ENCODE data around the gene COMT. TPM values are rescaled to one million over a fixed set of nuclear protein-coding genes. Genes with fewer than 3 reads are reported as not detected.

COMT gene
- total RNA-seq, 1 donor from 2014 or later = 186 TPM

- DNase-seq (ENCODE audit: low spot score) = no peak
- Mint-ChIP-seq H3K4me1 (ENCODE audit: low read depth) (peaks cover 7% of the 10 kb centered on the region), H3K36me3 (ENCODE audit: low read depth) (peaks cover 4% of the 10 kb centered on the region), H3K9me3 (ENCODE audit: low read depth) (no peaks in the 10 kb centered on the region), H3K27me3 (ENCODE audit: low read depth) (no peaks in the 10 kb centered on the region), H3K27ac (ENCODE audit: unreplicated experiment) (no peak overlapping the region), H3K4me3 (ENCODE audit: unreplicated experiment) (no peak overlapping the region)
- no peak for TF ChIP-seq CTCF (IDR thresholded peaks at IDR 0.05)
Observed at GRCh38 chr22:19974268-19974861, 32.8 kb downstream of the COMT start.

- Mint-ChIP-seq H3K27me3 (ENCODE audit: low read depth) (no peaks in the 10 kb centered on the region), H3K4me1 (ENCODE audit: low read depth) (peaks cover 7% of the 10 kb centered on the region), H3K4me3 (ENCODE audit: unreplicated experiment) (no peak overlapping the region), H3K27ac (ENCODE audit: unreplicated experiment) (no peak overlapping the region), H3K36me3 (ENCODE audit: low read depth) (peaks cover 4% of the 10 kb centered on the region), H3K9me3 (ENCODE audit: low read depth) (no peaks in the 10 kb centered on the region)
- TF ChIP-seq CTCF (IDR thresholded peaks at IDR 0.05) = no peak
- no peak for DNase-seq (ENCODE audit: low spot score)
Observed at GRCh38 chr22:19974935-19975706, 33.5 kb downstream of the COMT start.

GRCh38 chr22:19975707-19976035 lies 34.1 kb downstream of the COMT start:
- no peak for DNase-seq (ENCODE audit: low spot score)
- TF ChIP-seq CTCF (IDR thresholded peaks at IDR 0.05) = no peak
- H3K36me3 Mint-ChIP-seq (ENCODE audit: low read depth) = peaks cover 6% of the 10 kb centered on the region
- no peak overlapping the region for H3K4me3 Mint-ChIP-seq (ENCODE audit: unreplicated experiment)
- no peaks in the 10 kb centered on the region for H3K27me3 Mint-ChIP-seq (ENCODE audit: low read depth)
- no peaks in the 10 kb centered on the region for H3K9me3 Mint-ChIP-seq (ENCODE audit: low read depth)
- no peak overlapping the region for H3K27ac Mint-ChIP-seq (ENCODE audit: unreplicated experiment)
- H3K4me1 Mint-ChIP-seq (ENCODE audit: low read depth) = peaks cover 7% of the 10 kb centered on the region

GRCh38 chr22:19976671-19977070 lies 35.1 kb downstream of the COMT start:
- H3K4me1 Mint-ChIP-seq (ENCODE audit: low read depth) = peaks cover 7% of the 10 kb centered on the region
- no peak for TF ChIP-seq CTCF (IDR thresholded peaks at IDR 0.05)
- H3K4me3 Mint-ChIP-seq (ENCODE audit: unreplicated experiment) = no peak overlapping the region
- no peak for DNase-seq (ENCODE audit: low spot score)
- peaks cover 8% of the 10 kb centered on the region for H3K36me3 Mint-ChIP-seq (ENCODE audit: low read depth)
- H3K9me3 Mint-ChIP-seq (ENCODE audit: low read depth) = no peaks in the 10 kb centered on the region
- no peak overlapping the region for H3K27ac Mint-ChIP-seq (ENCODE audit: unreplicated experiment)
- no peaks in the 10 kb centered on the region for H3K27me3 Mint-ChIP-seq (ENCODE audit: low read depth)

- no peak for DNase-seq (ENCODE audit: low spot score)
- Mint-ChIP-seq H3K4me1 (ENCODE audit: low read depth) (peaks cover 7% of the 10 kb centered on the region), H3K9me3 (ENCODE audit: low read depth) (no peaks in the 10 kb centered on the region), H3K36me3 (ENCODE audit: low read depth) (peaks cover 6% of the 10 kb centered on the region), H3K27ac (ENCODE audit: unreplicated experiment) (no peak overlapping the region), H3K27me3 (ENCODE audit: low read depth) (no peaks in the 10 kb centered on the region), H3K4me3 (ENCODE audit: unreplicated experiment) (no peak overlapping the region)
- TF ChIP-seq CTCF (IDR thresholded peaks at IDR 0.05) = no peak
Observed at GRCh38 chr22:19977296-19978243, 36.0 kb downstream of the COMT start.

Data from chondrocyte (in vitro differentiated cells).